Astrocyte (in vitro differentiated cells and primary cell): ENCODE results near the gene SIGLEC6. TPM values are rescaled to one million over a fixed set of nuclear protein-coding genes. Genes with fewer than 3 reads are reported as not detected.

Experiments used
- DNase-seq: peaks from one replicate; pipeline ENCODE4 v3.0.0-alpha.2; 2010; ENCODE audit warnings: low read depth
- FAIRE-seq: peaks from 2 replicates; lab custom pipeline; 2011; peaks lifted over from hg19 to GRCh38; lab: Jason Lieb, UNC
- H2AFZ ChIP-seq: 2 replicates; pipeline ENCODE4 v1.6.0; 2012; ENCODE audit warnings: low read depth, low read length, inconsistent platforms
- H3K27ac ChIP-seq: 2 replicates; pipeline ENCODE4 v1.5.1; 2011; ENCODE audit warnings: low read depth, low read length, inconsistent platforms
- H3K27me3 ChIP-seq: 2 replicates; pipeline ENCODE4 v1.6.0; 2011; ENCODE audit warnings: low read length, inconsistent platforms; ENCODE audit not compliant: insufficient read depth
- H3K36me3 ChIP-seq: 2 replicates; pipeline ENCODE4 v1.5.1; 2011; ENCODE audit warnings: low read length, inconsistent platforms; ENCODE audit not compliant: insufficient read depth
- H3K4me1 ChIP-seq: 2 replicates; pipeline ENCODE4 v1.5.1; 2011; ENCODE audit warnings: low read length, inconsistent platforms; ENCODE audit not compliant: insufficient read depth
- H3K4me2 ChIP-seq: 2 replicates; pipeline ENCODE4 v1.6.0; 2012; ENCODE audit warnings: low read length, inconsistent platforms
- H3K4me3 ChIP-seq: 2 replicates; pipeline ENCODE4 v1.5.1; 2011; ENCODE audit warnings: low read depth, mild to moderate bottlenecking, low read length, inconsistent platforms; ENCODE audit not compliant: insufficient read depth
- H3K79me2 ChIP-seq: 2 replicates; pipeline ENCODE4 v1.6.0; 2012; ENCODE audit warnings: mild to moderate bottlenecking, low read length, inconsistent platforms; ENCODE audit not compliant: insufficient read depth
- H3K9ac ChIP-seq: 2 replicates; pipeline ENCODE4 v1.6.0; 2012; ENCODE audit warnings: mild to moderate bottlenecking, low read length, inconsistent platforms
- H3K9me3 ChIP-seq: 2 replicates; pipeline ENCODE4 v1.5.1; 2012; ENCODE audit warnings: low read depth, mild to moderate bottlenecking, low read length, inconsistent platforms; ENCODE audit not compliant: insufficient read depth
- H4K20me1 ChIP-seq: 2 replicates; pipeline ENCODE4 v1.6.0; 2012; ENCODE audit warnings: low read length, inconsistent platforms; ENCODE audit not compliant: insufficient read depth
- H3K27ac Mint-ChIP-seq: one replicate; pipeline ENCODE4 v1.8.0; 2021; ENCODE audit warnings: mild to moderate bottlenecking, mixed read lengths; ENCODE audit not compliant: unreplicated experiment
- H3K27me3 Mint-ChIP-seq: one replicate; pipeline ENCODE4 v1.8.0; 2021; ENCODE audit warnings: low read depth, mixed read lengths; ENCODE audit not compliant: unreplicated experiment
- H3K36me3 Mint-ChIP-seq: one replicate; pipeline ENCODE4 v1.8.0; 2021; ENCODE audit warnings: low read depth, mixed read lengths; ENCODE audit not compliant: unreplicated experiment
- H3K4me1 Mint-ChIP-seq: one replicate; pipeline ENCODE4 v1.8.0; 2021; ENCODE audit warnings: low read depth, mixed read lengths; ENCODE audit not compliant: unreplicated experiment
- H3K4me3 Mint-ChIP-seq: one replicate; pipeline ENCODE4 v1.8.0; 2021; ENCODE audit warnings: mild to moderate bottlenecking, moderate library complexity, mixed read lengths; ENCODE audit not compliant: unreplicated experiment
- H3K9me3 Mint-ChIP-seq: one replicate; pipeline ENCODE4 v1.8.0; 2021; ENCODE audit warnings: mild to moderate bottlenecking, mixed read lengths; ENCODE audit not compliant: unreplicated experiment
- CTCF ChIP-seq: IDR thresholded peaks from 2 replicates; pipeline ENCODE4 v1.5.1; 2011; ENCODE audit warnings: low read depth, mild to moderate bottlenecking, inconsistent platforms, low read length, moderate library complexity; ENCODE audit not compliant: insufficient read depth
- EZH2 ChIP-seq: IDR thresholded peaks from 2 replicates; pipeline ENCODE4 v1.6.1; 2012; ENCODE audit warnings: mild to moderate bottlenecking, low read length, inconsistent platforms; ENCODE audit not compliant: insufficient read depth
- total RNA-seq: library from RNA; stranded (reverse); gene quantifications from 2 replicates; pipeline ENCODE4 v1.2.1, GENCODE V29; 2021

Gene SIGLEC6
- total RNA-seq, 1 donor from 2014 or later: not detected

GRCh38 chr19:51542699-51543098 is 11.2 kb upstream of the SIGLEC6 start:
- no peaks in the 10 kb centered on the region for H3K27me3 ChIP-seq
- no peak overlapping the region for H3K4me3 ChIP-seq
- no peaks in the 10 kb centered on the region for H3K4me1 ChIP-seq
- no peaks in the 10 kb centered on the region for H3K79me2 ChIP-seq
- no peaks in the 10 kb centered on the region for H4K20me1 ChIP-seq
- no peak overlapping the region for H3K27ac ChIP-seq
- H3K27ac Mint-ChIP-seq: no peak overlapping the region
- peaks cover 4% of the 10 kb centered on the region for H3K9me3 ChIP-seq
- no peak for TF ChIP-seq EZH2
- TF ChIP-seq CTCF: no peak
- FAIRE-seq: no peak
- no peaks in the 10 kb centered on the region for H3K36me3 Mint-ChIP-seq
- peaks cover 7% of the 10 kb centered on the region for H3K9me3 Mint-ChIP-seq
- H2AFZ ChIP-seq: no peak overlapping the region
- no peak overlapping the region for H3K4me3 Mint-ChIP-seq
- H3K27me3 Mint-ChIP-seq: peaks cover 8% of the 10 kb centered on the region
- no peak overlapping the region for H3K9ac ChIP-seq
- H3K4me2 ChIP-seq: no peak overlapping the region
- no peaks in the 10 kb centered on the region for H3K36me3 ChIP-seq
- no peak for DNase-seq
- peaks cover 4% of the 10 kb centered on the region for H3K4me1 Mint-ChIP-seq

- no peak overlapping the region for H2AFZ ChIP-seq
- H3K27ac ChIP-seq: no peak overlapping the region
- H3K4me1 ChIP-seq: no peaks in the 10 kb centered on the region
- H3K9me3 ChIP-seq: peaks cover 6% of the 10 kb centered on the region
- H3K4me2 ChIP-seq: no peak overlapping the region
- H3K9ac ChIP-seq: no peak overlapping the region
- no peak overlapping the region for H3K4me3 ChIP-seq
- TF ChIP-seq CTCF (no peak), EZH2 (no peak)
- no peak overlapping the region for H3K4me3 Mint-ChIP-seq
- H3K79me2 ChIP-seq: no peaks in the 10 kb centered on the region
- H3K27me3 ChIP-seq: no peaks in the 10 kb centered on the region
- peaks cover 8% of the 10 kb centered on the region for H3K27me3 Mint-ChIP-seq
- DNase-seq (no peak), FAIRE-seq (no peak)
- peaks cover 3% of the 10 kb centered on the region for H3K4me1 Mint-ChIP-seq
- H3K9me3 Mint-ChIP-seq: peaks cover 7% of the 10 kb centered on the region
- no peak overlapping the region for H3K27ac Mint-ChIP-seq
- no peaks in the 10 kb centered on the region for H4K20me1 ChIP-seq
- no peaks in the 10 kb centered on the region for H3K36me3 Mint-ChIP-seq
- no peaks in the 10 kb centered on the region for H3K36me3 ChIP-seq
These were observed 10.2 kb upstream of the SIGLEC6 start for GRCh38 chr19:51541458-51542357.
